ENCODE data around the gene DIS3L2. TPM values are rescaled to one million over a fixed set of nuclear protein-coding genes. Genes with fewer than 3 reads are reported as not detected.

The DIS3L2 gene
- total RNA-seq, 1 donor from 2014 or later = 53.6 TPM

- H3K27ac Mint-ChIP-seq = no peak overlapping the region
- H3K4me1 Mint-ChIP-seq (ENCODE audit: unreplicated experiment) = peaks cover 20% of the 10 kb centered on the region
- peaks cover 11% of the 10 kb centered on the region for H3K36me3 Mint-ChIP-seq
- no peak for DNase-seq (ENCODE audit: extremely low spot score, unreplicated experiment)
- H3K9me3 Mint-ChIP-seq = no peaks in the 10 kb centered on the region
- no peaks in the 10 kb centered on the region for H3K27me3 Mint-ChIP-seq
- TF ChIP-seq CTCF (conservative IDR thresholded peaks at IDR 0.05) = no peak
- H3K4me3 Mint-ChIP-seq = no peak overlapping the region
Measured at GRCh38 chr2:232203166-232203891, 241.8 kb downstream of the DIS3L2 start.

- TF ChIP-seq CTCF (conservative IDR thresholded peaks at IDR 0.05) = no peak
- Mint-ChIP-seq H3K27me3 (no peaks in the 10 kb centered on the region), H3K9me3 (no peaks in the 10 kb centered on the region), H3K36me3 (peaks cover 7% of the 10 kb centered on the region), H3K27ac (no peak overlapping the region), H3K4me3 (no peak overlapping the region), H3K4me1 (ENCODE audit: unreplicated experiment) (peaks cover 20% of the 10 kb centered on the region)
- no peak for DNase-seq (ENCODE audit: extremely low spot score, unreplicated experiment)
Measured at GRCh38 chr2:232203936-232204335, 242.4 kb downstream of the DIS3L2 start.

GRCh38 chr2:232204457-232204931 is 243.0 kb downstream of the DIS3L2 start:
- H3K36me3 Mint-ChIP-seq = peaks cover 5% of the 10 kb centered on the region
- H3K9me3 Mint-ChIP-seq = no peaks in the 10 kb centered on the region
- DNase-seq (ENCODE audit: extremely low spot score, unreplicated experiment) = no peak
- no peak overlapping the region for H3K27ac Mint-ChIP-seq
- peaks cover 20% of the 10 kb centered on the region for H3K4me1 Mint-ChIP-seq (ENCODE audit: unreplicated experiment)
- no peaks in the 10 kb centered on the region for H3K27me3 Mint-ChIP-seq
- TF ChIP-seq CTCF (conservative IDR thresholded peaks at IDR 0.05) = no peak
- no peak overlapping the region for H3K4me3 Mint-ChIP-seq

GRCh38 chr2:232207174-232207573 is 245.7 kb downstream of the DIS3L2 start:
- Mint-ChIP-seq H3K4me1 (ENCODE audit: unreplicated experiment) (peaks cover 20% of the 10 kb centered on the region), H3K27ac (no peak overlapping the region), H3K27me3 (no peaks in the 10 kb centered on the region), H3K4me3 (no peak overlapping the region), H3K36me3 (peaks cover 10% of the 10 kb centered on the region), H3K9me3 (no peaks in the 10 kb centered on the region)
- no peak for TF ChIP-seq CTCF (conservative IDR thresholded peaks at IDR 0.05)
- no peak for DNase-seq (ENCODE audit: extremely low spot score, unreplicated experiment)

- Mint-ChIP-seq H3K9me3 (no peaks in the 10 kb centered on the region), H3K4me1 (ENCODE audit: unreplicated experiment) (peaks cover 7% of the 10 kb centered on the region), H3K4me3 (no peak overlapping the region), H3K27me3 (no peaks in the 10 kb centered on the region), H3K27ac (no peak overlapping the region), H3K36me3 (peaks cover 21% of the 10 kb centered on the region)
- no peak for TF ChIP-seq CTCF (conservative IDR thresholded peaks at IDR 0.05)
- no peak for DNase-seq (ENCODE audit: extremely low spot score, unreplicated experiment)
Measured at GRCh38 chr2:232210306-232210705, 248.8 kb downstream of the DIS3L2 start.

Measured in type B pancreatic cell (in vitro differentiated cells).